Measurements from ENCODE around the gene RABGAP1L.
"Not testable (repeated sequence)": the region's sequence is repeated elsewhere in the genome, so short reads cannot be mapped to it uniquely, and the experiment has no call there.

The RABGAP1L gene

DNA sequence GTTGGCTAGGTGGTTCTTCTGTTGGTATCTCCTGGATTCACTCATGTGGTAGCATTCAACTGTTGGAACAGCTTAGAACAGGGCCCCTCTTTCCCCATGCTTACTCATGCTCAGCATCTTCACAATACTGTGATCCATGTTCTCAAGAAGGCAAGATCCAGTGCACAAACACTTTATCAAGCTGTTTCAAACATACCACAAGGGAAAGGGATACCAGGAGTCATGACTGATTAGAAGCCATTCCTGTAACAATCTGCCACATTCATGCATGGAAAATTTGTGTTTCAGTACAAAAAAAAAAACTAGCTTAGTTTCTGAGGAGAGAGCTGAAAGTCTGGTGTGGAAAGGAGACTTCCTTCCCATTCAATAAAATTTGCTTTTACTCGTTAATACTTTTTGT is 670.7 kb downstream of the RABGAP1L start:
- DNase-seq, result no peak

DNA sequence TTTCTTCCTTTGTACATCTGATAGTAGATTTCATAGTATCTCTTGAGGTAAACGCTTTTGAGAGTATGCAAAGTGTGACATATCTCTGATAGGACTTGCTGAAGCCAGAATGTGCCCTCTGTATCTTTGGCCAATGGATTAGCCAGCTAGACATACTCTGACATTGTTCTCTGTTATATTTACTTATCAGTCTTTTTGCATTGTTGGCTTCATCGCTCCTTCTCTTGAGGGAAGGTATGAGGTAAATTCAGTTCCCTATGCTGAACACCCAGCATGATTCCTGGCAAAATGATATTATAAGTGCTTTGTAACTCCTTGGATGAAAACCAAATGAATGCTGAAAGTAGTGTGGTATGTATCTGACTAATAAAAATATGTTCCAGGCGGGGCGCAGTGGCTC is 677.2 kb downstream of the RABGAP1L start:
- no peak for DNase-seq

DNA sequence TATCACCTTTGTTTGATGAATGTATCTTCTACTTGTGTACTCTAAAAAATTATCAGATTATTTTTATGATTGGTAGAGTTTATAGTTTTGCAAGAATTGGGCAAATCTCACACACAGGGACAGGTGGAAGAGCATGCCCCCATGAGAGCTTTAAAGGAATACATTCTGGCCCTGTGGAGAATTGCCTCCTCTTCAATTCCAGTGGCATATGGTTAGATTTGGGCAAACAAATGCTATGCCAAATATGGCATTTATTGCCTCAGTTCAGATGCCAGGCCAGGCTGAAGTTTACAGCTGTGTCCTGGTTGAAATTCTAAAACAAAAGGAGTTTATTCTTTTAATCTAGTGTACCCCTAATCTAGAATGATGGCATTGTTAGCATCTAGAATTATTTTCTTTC is 678.1 kb downstream of the RABGAP1L start:
- no peak for DNase-seq

DNA sequence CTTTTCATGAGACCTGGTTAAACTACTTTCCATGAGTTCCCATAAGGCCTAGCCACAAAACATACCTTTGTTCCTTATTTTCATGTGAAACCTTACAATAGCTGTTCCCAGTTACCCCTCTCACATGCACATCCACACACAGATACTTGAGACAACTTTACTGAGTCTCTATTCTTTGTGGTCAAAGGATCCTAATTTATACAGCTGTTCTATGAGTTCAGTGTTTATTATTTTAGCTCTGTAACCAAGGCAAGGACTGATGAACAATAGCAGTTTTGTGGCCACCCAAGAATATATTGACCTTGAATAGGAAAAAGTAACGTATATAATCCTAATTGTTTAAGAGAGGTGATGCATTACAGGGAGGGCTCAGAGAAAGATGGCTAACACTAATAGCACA is 679.9 kb downstream of the RABGAP1L start:
- no peak for DNase-seq

DNA sequence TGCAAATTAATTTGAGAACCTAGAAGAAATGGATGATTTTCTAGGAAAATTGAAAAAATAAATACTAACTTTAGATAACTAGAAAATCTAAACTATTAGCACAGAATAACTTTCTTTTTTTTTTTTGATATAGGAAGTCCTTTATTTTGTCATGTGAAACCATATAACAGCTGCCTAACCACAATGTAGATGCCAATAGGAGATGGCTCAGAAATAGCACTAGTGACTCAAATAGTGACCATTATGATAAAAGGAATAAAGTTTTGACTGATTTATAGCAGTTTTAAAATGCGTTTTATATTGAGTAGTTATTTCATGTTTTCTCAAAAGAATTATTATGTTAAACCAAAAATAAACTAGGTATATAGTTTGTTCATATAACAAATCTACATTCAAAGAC is 682.4 kb downstream of the RABGAP1L start:
- no peak for DNase-seq

DNA sequence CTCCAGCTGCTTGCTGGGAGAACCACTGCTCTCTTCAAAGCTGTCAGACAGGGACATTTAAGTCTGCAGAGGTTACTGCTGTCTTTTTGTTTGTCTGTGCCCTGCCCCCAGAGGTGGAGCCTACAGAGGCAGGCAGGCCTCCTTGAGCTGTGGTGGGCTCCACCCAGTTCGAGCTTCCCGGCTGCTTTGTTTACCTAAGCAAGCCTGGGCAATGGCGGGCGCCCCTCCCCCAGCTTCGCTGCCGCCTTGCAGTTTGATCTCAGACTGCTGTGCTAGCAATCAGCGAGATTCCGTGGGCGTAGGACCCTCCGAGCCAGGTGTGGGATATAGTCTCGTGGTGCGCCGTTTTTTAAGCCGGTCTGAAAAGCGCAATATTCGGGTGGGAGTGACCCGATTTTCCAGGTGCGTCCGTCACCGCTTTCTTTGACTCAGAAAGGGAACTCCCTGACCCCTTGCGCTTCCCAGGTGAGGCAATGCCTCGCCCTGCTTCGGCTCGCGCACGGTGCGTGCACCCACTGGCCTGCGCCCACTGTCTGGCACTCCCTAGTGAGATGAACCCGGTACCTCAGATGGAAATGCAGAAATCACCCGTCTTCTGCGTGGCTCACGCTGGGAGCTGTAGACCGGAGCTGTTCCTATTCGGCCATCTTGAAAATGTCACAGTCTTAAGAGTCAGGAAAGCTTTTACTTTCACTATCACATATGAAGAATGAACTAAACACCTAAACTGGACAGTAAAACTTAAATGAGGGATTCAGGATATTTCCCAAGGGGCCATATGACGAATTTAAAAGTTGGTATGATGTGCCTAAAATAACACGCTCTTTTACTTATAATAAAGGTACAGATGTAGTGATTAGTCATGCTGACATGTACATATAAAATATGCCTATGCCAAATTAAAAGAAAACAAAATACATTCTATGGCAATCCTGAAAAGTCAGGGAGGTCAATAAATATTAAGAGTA is 689.6 kb downstream of the RABGAP1L start:
- DNase-seq, result not testable (repeated sequence)

DNA sequence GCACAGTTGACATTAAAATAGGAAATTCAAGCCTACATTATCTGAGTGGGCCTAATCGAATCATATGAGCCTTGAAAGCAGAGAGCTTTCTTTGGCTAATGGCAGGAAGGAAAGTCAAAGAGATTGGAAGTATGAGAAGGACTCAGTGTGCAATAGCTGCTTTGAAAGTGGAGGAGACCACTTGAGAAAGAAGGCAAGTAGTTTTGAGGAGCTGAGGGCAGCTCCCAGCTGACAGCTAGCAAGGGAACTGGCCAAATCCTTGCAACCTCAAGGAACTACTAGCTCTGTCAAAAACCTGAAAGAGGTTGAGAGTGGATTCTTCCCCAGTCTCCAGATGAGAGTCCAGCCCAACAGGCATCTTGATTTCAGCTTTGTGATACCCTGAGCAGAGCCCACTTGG is 691.4 kb downstream of the RABGAP1L start:
- DNase-seq, result no peak

DNA sequence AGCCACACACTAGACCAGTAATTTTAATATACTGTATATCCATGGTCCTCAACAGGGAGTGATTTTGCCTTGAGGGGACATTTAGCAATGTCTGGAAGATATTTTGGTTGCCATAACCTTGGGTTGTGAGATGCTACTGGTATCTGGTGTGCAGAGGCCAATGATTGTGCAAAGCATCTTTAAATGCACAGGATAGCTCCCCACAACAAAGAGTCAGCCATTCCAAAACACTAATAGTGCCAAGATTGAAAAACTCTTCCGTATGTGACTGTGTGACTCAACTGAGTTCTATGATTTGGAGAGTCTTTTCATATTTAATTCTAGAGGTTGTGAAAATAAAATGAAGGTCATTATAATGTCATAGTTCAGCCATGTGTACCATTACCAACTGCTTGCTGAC is 699.0 kb downstream of the RABGAP1L start:
- DNase-seq, result no peak

DNA sequence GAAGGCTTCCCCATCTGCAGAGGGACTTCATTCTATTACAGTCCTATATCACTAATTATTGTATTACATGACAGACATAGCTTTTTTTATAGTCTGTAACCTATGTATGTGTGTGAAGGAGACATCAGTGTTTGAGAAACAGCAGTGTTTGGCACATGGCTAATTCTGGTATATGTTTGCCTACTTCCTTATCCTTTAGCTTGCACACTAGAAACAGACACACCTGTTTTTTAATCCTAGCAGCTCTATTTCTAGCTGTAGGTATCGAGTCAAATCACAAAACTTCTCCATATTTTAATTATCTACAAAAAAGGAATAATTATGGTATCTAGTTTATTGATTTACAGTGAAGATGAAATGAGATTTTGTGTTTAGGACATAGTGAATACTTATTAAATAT is 711.0 kb downstream of the RABGAP1L start:
- no peak for DNase-seq

DNA sequence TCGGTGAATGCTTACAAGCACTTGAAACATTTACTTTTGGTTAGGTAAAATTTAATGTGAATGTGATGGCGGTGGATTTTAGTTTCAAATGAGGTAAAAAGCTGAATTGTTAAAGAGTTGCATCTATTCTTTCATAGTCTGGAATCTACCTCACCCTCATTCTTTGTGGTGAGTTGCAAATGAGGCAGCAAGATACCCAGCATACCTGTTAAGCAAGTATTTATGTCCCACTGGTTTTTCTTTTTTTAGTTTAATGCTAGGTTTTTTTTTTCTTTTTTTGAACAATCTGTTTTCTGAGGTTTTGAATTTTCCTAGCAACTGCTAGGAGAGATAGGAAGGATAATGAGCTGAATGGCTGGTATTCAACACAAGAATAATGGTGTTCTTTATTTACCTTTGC is 712.6 kb downstream of the RABGAP1L start:
- no peak for DNase-seq

DNA sequence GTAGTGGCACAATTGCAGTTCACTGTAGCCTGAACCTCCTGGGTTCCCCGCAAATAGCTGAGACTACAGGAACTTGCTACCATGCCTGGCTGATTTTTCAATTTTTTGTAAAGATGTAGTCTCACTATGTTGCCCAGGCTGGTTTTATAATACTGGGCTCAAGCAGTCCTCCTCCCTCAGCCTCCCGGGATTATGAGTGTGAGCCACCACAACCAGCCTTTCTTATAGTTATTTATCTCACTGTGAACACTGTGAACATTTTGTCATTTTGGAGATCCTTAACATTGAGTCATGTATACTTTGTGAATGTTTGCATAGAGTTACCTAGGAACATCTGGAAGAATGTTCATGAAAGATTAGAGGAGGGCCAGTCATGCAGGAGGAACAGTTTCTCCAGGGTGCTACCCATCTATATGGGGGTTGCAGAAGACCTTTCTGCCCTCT is 713.3 kb downstream of the RABGAP1L start:
- no peak for DNase-seq

DNA sequence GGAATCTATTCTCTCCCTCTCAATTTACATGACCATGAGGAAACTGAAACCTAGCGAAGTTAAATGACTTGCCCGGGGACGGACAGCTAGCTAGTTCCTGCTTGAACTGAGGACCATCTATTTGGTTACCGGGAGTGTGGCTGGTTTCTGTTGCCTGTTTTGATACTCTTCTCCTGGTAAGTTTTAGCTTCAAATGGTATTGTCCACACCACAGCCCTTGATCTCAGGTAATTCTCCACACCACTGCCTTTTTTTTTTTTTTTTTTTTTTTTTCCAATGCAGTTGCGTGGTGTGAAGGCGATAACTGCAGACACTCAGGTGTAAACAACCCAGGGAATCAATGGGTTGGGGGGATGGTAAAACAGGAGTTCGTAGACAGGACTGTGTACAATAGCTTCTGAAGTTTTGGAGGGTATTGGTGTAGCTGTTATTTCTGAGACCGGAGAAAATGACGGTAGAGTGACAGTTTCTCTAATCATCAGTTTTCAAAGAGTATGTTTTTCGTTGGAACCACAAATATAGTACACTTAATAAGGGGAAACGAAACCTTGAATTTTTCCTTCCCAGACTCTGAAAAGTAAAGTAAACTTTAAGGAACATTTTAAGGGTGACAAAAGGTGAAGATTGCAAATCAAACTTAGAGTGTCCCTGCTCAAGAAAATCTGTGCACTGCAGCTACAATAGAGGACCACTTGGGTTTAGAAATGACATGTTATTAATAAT is 715.2 kb downstream of the RABGAP1L start:
- peak; percentile 9 for DNase-seq

DNA sequence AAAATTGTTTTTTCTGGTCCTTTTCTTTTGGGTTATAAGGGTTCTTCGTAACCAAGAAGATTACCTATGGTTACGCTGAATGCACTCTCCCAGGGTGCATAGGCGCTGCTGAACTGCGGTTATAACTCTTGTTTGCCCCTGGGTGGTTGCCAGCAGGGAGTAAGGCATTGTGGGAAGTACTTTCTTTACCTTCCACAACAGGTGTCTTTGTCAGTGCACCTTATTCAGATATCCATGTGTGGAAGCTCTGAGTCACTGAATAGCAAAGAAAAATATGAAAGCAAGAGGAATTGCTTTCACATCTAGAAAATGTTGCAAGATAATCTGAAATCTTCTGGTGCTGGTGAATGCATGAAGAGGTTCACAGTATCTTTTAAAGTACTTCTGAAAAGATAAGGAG is 716.0 kb downstream of the RABGAP1L start:
- DNase-seq, result peak; percentile 46

DNA sequence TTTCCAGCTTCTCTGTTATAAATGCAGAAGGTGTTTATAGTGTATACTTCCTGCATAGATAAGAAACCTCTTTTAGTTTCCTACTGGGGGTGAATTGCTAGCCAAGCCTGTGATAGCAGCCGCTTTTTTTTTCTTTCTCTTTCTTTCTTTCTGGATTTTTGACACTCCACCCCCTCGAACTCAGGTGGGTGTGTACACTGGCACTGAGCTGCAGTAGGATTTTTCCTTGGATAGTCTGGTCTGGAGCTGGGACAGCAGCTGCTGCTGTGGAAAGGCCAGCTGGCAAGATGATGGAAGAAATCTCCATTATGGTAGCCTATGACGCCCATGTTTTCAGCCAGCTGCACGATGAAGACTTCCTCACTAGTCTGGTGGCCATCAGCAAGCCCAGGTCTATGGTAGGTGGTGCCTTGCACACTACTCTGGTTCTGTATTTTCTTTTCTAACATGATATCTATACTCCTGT is 717.9 kb downstream of the RABGAP1L start:
- no peak for DNase-seq

DNA sequence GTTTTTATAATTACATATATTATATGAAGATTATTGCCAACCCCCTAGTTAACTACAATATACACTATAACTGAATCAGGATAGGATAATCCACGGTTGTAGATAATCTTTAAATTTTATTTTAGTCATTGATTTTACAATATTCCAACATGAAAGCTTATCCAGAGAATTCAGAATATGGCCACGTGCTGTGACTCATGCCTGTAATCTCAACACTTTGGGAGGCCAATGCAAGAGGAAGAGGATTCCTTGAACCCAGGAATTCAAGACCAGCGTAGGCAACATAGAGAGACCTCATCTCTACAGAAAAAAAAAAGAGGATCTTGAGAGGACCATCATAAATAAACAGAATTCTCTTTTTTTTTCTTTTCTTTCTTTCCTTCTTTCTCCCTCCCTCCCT is 720.9 kb downstream of the RABGAP1L start:
- no peak for DNase-seq

DNA sequence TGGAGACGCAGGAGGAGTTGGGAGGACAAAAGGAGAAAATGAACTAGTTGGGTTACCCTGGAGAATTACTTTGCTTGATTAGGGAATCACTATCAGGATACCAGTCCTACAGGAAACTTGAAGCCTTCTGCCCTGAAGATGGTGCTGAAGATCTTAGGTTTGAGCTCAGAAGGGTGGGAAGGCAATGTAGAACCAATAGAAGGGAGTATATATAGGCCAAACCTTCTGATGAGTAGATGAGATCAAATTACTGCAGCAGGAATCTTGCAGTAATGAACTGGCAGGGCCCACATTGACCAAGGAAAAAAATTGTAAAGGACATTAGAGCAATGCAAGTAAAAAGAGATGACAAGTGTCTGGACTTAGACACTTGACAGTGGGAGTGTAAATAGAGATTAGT is 724.1 kb downstream of the RABGAP1L start:
- peak; percentile 32 for DNase-seq

DNA sequence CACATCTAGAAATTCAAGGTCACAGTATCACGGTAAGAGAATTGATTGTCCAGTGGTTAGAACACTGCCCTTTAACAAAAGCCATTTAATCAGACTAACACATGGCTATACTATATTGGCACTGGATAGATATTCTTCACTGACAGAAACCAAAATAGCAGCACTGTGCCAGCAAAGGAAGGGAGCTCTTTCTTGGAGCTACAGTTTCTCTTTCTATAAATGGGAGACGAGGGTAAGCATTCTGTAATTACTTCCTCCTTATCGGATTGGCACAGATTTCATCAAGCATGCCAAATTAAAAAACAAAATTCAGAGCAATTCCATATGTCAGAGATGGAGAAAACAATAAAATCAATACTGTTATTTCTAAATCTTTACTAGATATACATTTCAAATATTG is 724.7 kb downstream of the RABGAP1L start:
- DNase-seq, result no peak

DNA sequence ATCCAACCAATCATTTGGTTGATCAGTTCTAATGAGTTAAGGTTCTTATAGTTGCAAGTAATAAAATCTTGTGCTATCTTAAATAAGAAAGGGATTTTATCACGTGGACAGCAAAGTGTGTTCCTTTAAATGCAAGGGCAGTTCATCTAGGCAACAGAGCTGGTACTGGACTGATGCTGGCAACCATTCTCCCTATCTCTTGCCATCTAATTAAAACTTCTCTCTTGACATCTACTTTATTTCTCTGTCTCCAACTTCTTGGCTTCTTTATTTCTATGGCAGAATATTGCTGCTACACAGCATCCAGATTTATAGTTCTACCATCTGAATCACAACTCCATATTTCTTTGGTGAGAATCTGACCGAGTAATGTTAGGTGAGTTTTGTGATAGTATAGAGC is 725.2 kb downstream of the RABGAP1L start:
- no peak for DNase-seq

DNA sequence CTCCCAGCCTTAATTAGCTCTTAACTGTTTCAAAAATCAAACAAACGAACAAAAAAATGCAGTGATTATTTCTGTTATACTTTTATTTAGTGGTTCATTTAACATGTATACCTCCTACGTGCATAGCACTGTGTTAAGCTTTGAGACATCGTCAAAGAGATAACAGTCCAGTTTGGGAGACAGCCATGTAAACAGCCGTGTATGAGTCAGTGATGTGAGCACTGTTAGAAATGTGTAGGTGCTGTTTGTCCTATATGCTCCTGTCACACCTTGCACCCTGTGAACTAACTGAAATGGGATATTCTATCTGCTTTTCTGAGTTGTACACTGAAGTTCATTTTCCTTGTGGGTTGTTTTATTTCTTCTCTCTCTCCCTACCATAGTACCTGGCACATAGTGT is 730.7 kb downstream of the RABGAP1L start:
- no peak for DNase-seq

DNA sequence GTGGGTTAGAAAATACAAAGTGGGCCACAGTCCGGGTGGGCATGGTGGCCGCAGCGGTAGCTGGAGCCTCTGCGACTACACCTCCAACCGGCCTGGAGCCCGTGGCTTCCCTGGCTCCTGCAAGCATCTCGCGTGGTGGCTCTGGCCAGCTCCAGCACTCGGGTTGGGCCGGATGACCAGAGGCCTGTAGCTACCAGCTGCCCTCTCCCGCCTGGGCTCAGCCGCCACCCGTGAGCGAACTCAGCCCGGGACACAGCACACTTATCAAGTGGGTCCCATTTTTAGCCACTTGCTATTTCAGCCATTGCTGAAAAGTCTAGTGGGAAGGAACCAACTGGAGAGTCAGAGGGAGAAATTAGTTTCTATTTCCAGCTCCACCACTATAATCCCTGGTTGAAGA is 732.7 kb downstream of the RABGAP1L start:
- no peak for DNase-seq

DNA sequence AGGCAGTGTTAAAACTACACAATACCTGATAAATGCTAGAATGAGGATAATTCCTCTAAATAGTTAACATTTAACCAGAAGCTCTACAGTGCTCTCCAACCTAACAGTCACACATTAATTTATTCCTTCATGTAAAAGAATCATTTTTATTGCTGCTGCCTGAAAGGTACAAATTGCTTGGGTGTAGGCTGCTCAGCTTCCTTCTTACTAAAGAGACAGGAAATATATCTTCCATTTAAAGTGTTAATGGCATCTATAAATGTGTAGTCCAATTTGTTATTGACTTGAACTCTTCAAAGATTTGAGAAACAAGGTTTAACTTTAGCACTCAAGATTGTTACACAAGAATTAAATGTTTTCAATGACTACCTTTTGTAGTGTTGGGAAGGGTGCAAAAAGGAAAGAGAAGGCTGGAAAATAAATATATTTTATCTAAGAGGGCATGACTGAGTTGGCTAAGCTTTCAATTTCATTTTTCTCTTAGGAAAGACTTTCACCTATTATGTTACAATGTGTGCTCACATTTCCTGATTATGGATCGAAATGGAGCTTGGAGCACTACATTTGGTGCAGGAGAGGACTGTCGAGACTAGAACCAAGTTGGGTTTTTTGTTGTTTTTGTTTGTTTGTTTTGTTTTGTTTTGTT is 734.9 kb downstream of the RABGAP1L start:
- no peak for DNase-seq

DNA sequence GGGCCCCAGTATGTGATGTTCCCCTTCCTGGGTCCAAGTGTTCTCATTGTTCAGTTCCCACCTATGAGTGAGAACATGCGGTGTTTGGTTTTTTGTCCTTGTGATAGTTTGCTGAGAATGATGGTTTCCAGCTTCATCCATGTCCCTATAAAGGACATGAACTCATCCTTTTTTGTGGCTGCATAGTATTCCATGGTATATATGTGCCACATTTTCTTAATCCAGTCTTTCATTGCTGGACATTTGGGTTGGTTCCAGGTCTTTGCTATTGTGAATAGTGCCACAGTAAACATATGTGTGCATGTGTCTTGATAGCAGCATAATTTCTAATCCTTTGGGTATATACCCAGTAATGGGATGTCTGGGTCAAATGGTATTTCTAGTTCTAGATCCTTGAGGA is 736.3 kb downstream of the RABGAP1L start:
- DNase-seq, result not testable (repeated sequence)

DNA sequence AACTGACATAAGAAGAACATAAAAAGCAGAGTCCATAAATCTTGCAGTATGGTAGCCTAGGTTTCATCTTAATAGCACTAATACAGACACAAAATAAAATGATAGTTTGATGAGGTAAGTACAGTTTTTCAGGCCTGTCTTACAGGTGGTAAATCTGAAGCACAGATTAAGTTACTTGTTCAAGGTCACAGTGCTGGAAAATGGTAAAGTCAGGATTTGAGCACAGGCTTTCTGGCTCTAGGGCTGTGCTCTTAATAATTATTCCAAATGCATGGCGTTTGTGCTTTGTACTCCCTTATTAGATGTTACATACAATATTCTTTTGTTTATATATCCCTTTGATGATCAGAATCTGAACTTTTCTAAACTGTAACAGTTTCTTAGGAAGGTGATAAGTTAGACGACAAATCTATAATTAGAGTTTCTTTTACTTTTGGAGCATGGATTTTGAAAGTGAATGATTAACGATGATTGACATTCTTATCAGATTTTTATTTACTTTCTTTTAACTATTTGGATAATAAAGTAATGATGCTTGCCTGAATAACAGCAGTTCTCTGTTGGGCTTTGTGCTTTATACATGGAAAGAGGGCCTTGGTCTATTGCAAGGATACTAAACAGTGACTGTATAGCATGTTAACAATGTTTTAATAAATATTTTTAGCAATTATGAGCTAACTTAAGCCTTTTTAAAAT is 738.9 kb downstream of the RABGAP1L start:
- no peak for DNase-seq

All from CD4-positive, alpha-beta T cell treated with Interleukin-12 subunit alpha and Interleukin-12 subunit beta, for 1 hour (primary cell).